HG03159 (cell line): Measurements from ENCODE around the gene IL3.

Experiments used
- ATAC-seq: cut with Tn5 transposase; IDR thresholded peaks from one replicate; pipeline ENCODE4 v1.9.1; 2021; ENCODE audit warnings: mild to moderate bottlenecking, moderate library complexity; ENCODE audit not compliant: unreplicated experiment

Gene IL3

GRCh38 chr5:132060501-132061161 lies at the start of gene IL3:
Gene IL3 (plus strand): TSS chr5:132060655. CDS start chr5:132060707, 52 bp downstream.
- ATAC-seq: no peak

GRCh38 chr5:132010989-132011621 lies 49.4 kb upstream of the IL3 start:
- ATAC-seq: no peak

GRCh38 chr5:132011622-132012343 lies 48.7 kb upstream of the IL3 start, which contains the start of gene ACSL6:
Gene ACSL6 (minus strand): TSS chr5:132011658. CDS start chr5:132011553, 105 bp downstream.
- ATAC-seq: no peak

- ATAC-seq: no peak
Measured at GRCh38 chr5:132012371-132013005, 48.0 kb upstream of the IL3 start.

- no peak for ATAC-seq
Measured at GRCh38 chr5:132013006-132013689, 47.3 kb upstream of the IL3 start.

GRCh38 chr5:132013711-132014110 lies 46.7 kb upstream of the IL3 start:
- ATAC-seq: no peak

GRCh38 chr5:132016721-132017250 lies 43.7 kb upstream of the IL3 start:
- ATAC-seq: no peak

- no peak for ATAC-seq
Measured at GRCh38 chr5:132017316-132017715, 43.1 kb upstream of the IL3 start.

- ATAC-seq: no peak
Measured at GRCh38 chr5:132017738-132018625, 42.5 kb upstream of the IL3 start.

GRCh38 chr5:132019337-132019736 lies 41.1 kb upstream of the IL3 start:
- ATAC-seq: no peak

GRCh38 chr5:132019857-132020555 lies 40.4 kb upstream of the IL3 start:
- peak; percentile 96 for ATAC-seq

- ATAC-seq: peak; percentile 24
Measured at GRCh38 chr5:132020568-132021339, 39.7 kb upstream of the IL3 start.

- ATAC-seq: no peak
Measured at GRCh38 chr5:132021654-132022053, 38.8 kb upstream of the IL3 start.

GRCh38 chr5:132022737-132023136 lies 37.7 kb upstream of the IL3 start:
- no peak for ATAC-seq

GRCh38 chr5:132023258-132024116 lies 37.0 kb upstream of the IL3 start:
- no peak for ATAC-seq

- no peak for ATAC-seq
Measured at GRCh38 chr5:132024117-132024435, 36.4 kb upstream of the IL3 start.

GRCh38 chr5:132024789-132025402 lies 35.6 kb upstream of the IL3 start:
- ATAC-seq: no peak
